Measurements from ENCODE around the gene TINAGL1.

Gene TINAGL1

GRCh38 chr1:31570906-31571305 lies 5.4 kb upstream of the TINAGL1 start:
- TF ChIP-seq SIN3A (IDR thresholded peaks at IDR 0.05; ENCODE audit: borderline replicate concordance, insufficient read depth, low read length) (no peak), TAF1 (IDR thresholded peaks at IDR 0.05; ENCODE audit: borderline replicate concordance, insufficient read depth, low read length) (no peak), POLR2AphosphoS5 (IDR thresholded peaks at IDR 0.05; ENCODE audit: low read depth, low read length) (no peak), FOXP2 (optimal IDR thresholded peaks at IDR 0.05; ENCODE audit: borderline replicate concordance, extremely low read depth, extremely low read length, insufficient read depth) (no peak)
- TF ChIP-seq, protein P1, sequence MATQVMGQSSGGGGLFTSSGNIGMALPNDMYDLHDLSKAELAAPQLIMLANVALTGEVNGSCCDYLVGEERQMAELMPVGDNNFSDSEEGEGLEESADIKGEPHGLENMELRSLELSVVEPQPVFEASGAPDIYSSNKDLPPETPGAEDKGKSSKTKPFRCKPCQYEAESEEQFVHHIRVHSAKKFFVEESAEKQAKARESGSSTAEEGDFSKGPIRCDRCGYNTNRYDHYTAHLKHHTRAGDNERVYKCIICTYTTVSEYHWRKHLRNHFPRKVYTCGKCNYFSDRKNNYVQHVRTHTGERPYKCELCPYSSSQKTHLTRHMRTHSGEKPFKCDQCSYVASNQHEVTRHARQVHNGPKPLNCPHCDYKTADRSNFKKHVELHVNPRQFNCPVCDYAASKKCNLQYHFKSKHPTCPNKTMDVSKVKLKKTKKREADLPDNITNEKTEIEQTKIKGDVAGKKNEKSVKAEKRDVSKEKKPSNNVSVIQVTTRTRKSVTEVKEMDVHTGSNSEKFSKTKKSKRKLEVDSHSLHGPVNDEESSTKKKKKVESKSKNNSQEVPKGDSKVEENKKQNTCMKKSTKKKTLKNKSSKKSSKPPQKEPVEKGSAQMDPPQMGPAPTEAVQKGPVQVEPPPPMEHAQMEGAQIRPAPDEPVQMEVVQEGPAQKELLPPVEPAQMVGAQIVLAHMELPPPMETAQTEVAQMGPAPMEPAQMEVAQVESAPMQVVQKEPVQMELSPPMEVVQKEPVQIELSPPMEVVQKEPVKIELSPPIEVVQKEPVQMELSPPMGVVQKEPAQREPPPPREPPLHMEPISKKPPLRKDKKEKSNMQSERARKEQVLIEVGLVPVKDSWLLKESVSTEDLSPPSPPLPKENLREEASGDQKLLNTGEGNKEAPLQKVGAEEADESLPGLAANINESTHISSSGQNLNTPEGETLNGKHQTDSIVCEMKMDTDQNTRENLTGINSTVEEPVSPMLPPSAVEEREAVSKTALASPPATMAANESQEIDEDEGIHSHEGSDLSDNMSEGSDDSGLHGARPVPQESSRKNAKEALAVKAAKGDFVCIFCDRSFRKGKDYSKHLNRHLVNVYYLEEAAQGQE (IDR thresholded peaks at IDR 0.05; ENCODE audit: insufficient read depth in 1 of 2, low read depth in 2 of 2, low read length in 2 of 2), result no peak

GRCh38 chr1:31571340-31572295 lies 4.7 kb upstream of the TINAGL1 start:
- TF ChIP-seq, protein P1 (IDR thresholded peaks at IDR 0.05; ENCODE audit: insufficient read depth in 1 of 2, low read depth in 2 of 2, low read length in 2 of 2), result no peak
- TF ChIP-seq POLR2AphosphoS5 (IDR thresholded peaks at IDR 0.05; ENCODE audit: low read depth, low read length) (no peak), TAF1 (IDR thresholded peaks at IDR 0.05; ENCODE audit: borderline replicate concordance, insufficient read depth, low read length) (no peak), FOXP2 (optimal IDR thresholded peaks at IDR 0.05; ENCODE audit: borderline replicate concordance, extremely low read depth, extremely low read length, insufficient read depth) (no peak), SIN3A (IDR thresholded peaks at IDR 0.05; ENCODE audit: borderline replicate concordance, insufficient read depth, low read length) (no peak)

- no peak for TF ChIP-seq TAF1 (IDR thresholded peaks at IDR 0.05; ENCODE audit: borderline replicate concordance, insufficient read depth, low read length)
- no peak for TF ChIP-seq FOXP2 (optimal IDR thresholded peaks at IDR 0.05; ENCODE audit: borderline replicate concordance, extremely low read depth, extremely low read length, insufficient read depth)
- TF ChIP-seq, protein P1 (IDR thresholded peaks at IDR 0.05; ENCODE audit: insufficient read depth in 1 of 2, low read depth in 2 of 2, low read length in 2 of 2), result no peak
- TF ChIP-seq SIN3A (IDR thresholded peaks at IDR 0.05; ENCODE audit: borderline replicate concordance, insufficient read depth, low read length), result no peak
- no peak for TF ChIP-seq POLR2AphosphoS5 (IDR thresholded peaks at IDR 0.05; ENCODE audit: low read depth, low read length)
Observed at GRCh38 chr1:31572323-31573104, 3.8 kb upstream of the TINAGL1 start.

DNA sequence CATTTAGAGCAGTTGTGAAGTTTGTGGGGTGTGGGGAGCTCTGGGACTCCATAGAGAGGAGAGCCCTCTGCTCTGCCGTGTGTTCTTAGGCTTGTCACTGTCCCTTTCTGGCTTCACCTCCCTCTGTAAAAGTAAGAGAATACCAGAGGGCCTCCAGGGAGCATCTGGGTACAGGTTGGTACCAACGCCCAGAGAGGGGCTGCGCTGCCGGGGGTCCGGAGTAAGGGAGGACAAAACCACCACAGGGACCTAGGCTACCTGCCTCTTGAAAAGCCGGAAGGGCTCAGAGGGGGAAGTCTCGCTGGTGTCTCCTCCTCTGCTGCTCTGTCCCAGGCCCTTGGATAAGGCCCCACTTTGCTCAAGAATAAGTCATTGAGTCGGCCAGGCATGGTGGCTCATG lies 3.1 kb upstream of the TINAGL1 start:
- no peak for TF ChIP-seq SIN3A (IDR thresholded peaks at IDR 0.05; ENCODE audit: borderline replicate concordance, insufficient read depth, low read length)

- TF ChIP-seq FOXP2 (optimal IDR thresholded peaks at IDR 0.05; ENCODE audit: borderline replicate concordance, extremely low read depth, extremely low read length, insufficient read depth) (no peak), SIN3A (IDR thresholded peaks at IDR 0.05; ENCODE audit: borderline replicate concordance, insufficient read depth, low read length) (no peak), TAF1 (IDR thresholded peaks at IDR 0.05; ENCODE audit: borderline replicate concordance, insufficient read depth, low read length) (no peak), POLR2AphosphoS5 (IDR thresholded peaks at IDR 0.05; ENCODE audit: low read depth, low read length) (no peak)
- TF ChIP-seq, protein P1 (IDR thresholded peaks at IDR 0.05; ENCODE audit: insufficient read depth in 1 of 2, low read depth in 2 of 2, low read length in 2 of 2), result no peak
Observed at GRCh38 chr1:31574749-31575368, 1.5 kb upstream of the TINAGL1 start.
